SK-N-SH (cell line): Measurements from ENCODE around the gene KRTAP12-2. TPM values are rescaled to one million over a fixed set of nuclear protein-coding genes. Genes with fewer than 3 reads are reported as not detected.

ENCODE experiments used
- CTCF ChIA-PET: fragments of 300-600, 350-600 bp; formaldehyde crosslinking; extraction: SDS; loops from one replicate; lab custom pipeline; 2021; lab: Yijun Ruan, JAX
- POLR2A ChIA-PET: fragments of 350-600 bp; sonication (Branson Sonifier 250); formaldehyde crosslinking; extraction: SDS; loops from one replicate; lab custom pipeline; 2020; ENCODE audit warnings: antibody characterized with exemption, inconsistent platforms; lab: Yijun Ruan, JAX
- DNase-seq: peaks from one replicate; pipeline ENCODE4 v3.0.0; 2012
- H2AFZ ChIP-seq: fragments of 200-600 bp; sonication (generic); 2 replicates; pipeline ENCODE4 v1.8.1; 2016; ENCODE audit warnings: antibody characterized with exemption, mild to moderate bottlenecking, low read depth
- H3F3A ChIP-seq: fragments of 200-600 bp; sonication (generic); replicated peaks from 2 replicates; pipeline ENCODE3; 2016; ENCODE audit warnings: antibody characterized with exemption, mild to moderate bottlenecking; ENCODE audit not compliant: insufficient read depth
- H3K27ac ChIP-seq, 2 experiments: fragments of 200-500 bp in 1 of 2; fragments of 200-600 bp in 1 of 2; sonication (Bioruptor generic) in 1 of 2; sonication (generic), shearing (Covaris generic) in 1 of 2; 2 replicates each; pipeline versions ENCODE4 v1.5.1 to v1.6.1; 2014 to 2016; ENCODE audit warnings: low read depth in 2 of 2, inconsistent platforms in 1 of 2, low read length in 1 of 2, mild to moderate bottlenecking in 1 of 2, mixed read lengths in 1 of 2
- H3K27me3 ChIP-seq: fragments of 200-600 bp; sonication (generic), shearing (Covaris generic); 2 replicates; pipeline ENCODE4 v1.6.1; 2016; ENCODE audit warnings: mixed run types; ENCODE audit not compliant: insufficient read depth
- H3K36me3 ChIP-seq, 2 experiments: fragments of 200-500 bp in 1 of 2; fragments of 200-600 bp in 1 of 2; sonication (Bioruptor generic) in 1 of 2; sonication (generic) in 1 of 2; replicated peaks in 1 of 2; 2 replicates each; pipeline versions ENCODE3 to v1.5.1; 2014 to 2016; ENCODE audit warnings: low read length in 1 of 2, mild to moderate bottlenecking in 1 of 2; ENCODE audit not compliant: insufficient read depth in 2 of 2, control insufficient read depth in 1 of 2
- H3K4me1 ChIP-seq, 2 experiments: fragments of 200-500 bp in 1 of 2; fragments of 200-600 bp in 1 of 2; sonication (Bioruptor generic) in 1 of 2; sonication (generic), shearing (Covaris generic) in 1 of 2; 2 replicates each; pipeline versions ENCODE4 v1.5.1 to v1.6.1; 2014 to 2016; ENCODE audit warnings: low read depth in 1 of 2, low read length in 1 of 2, mixed run types in 1 of 2; ENCODE audit not compliant: insufficient read depth in 2 of 2, control insufficient read depth in 1 of 2
- H3K4me2 ChIP-seq: fragments of 200-600 bp; sonication (generic), shearing (Covaris generic); 2 replicates; pipeline ENCODE4 v1.6.1; 2017; ENCODE audit warnings: mixed run types
- H3K4me3 ChIP-seq, 2 experiments: fragments of 200-500 bp in 1 of 2; fragments of 200-600 bp in 1 of 2; sonication (Bioruptor generic) in 1 of 2; sonication (generic), shearing (Covaris generic) in 1 of 2; 2 replicates each; pipeline versions ENCODE4 v1.5.1 to v1.8.1; 2014 to 2016; ENCODE audit warnings: low read depth in 2 of 2, inconsistent platforms in 1 of 2, low read length in 1 of 2, mild to moderate bottlenecking in 1 of 2, mixed read lengths in 1 of 2, moderate library complexity in 1 of 2
- H3K79me2 ChIP-seq: fragments of 200-600 bp; sonication (generic); 2 replicates; pipeline ENCODE4 v1.8.1; 2017; ENCODE audit warnings: mild to moderate bottlenecking; ENCODE audit not compliant: insufficient read depth
- H3K9ac ChIP-seq: fragments of 200-600 bp; sonication (generic); 2 replicates; pipeline ENCODE4 v1.6.1; 2017; ENCODE audit warnings: mixed run types
- H3K9me2 ChIP-seq: fragments of 200-600 bp; sonication (generic); 2 replicates; pipeline ENCODE4 v1.6.1; 2017; ENCODE audit warnings: mixed run types
- H3K9me3 ChIP-seq: fragments of 200-600 bp; sonication (generic); 2 replicates; pipeline ENCODE4 v1.6.1; 2017; ENCODE audit warnings: mixed run types, mild to moderate bottlenecking, moderate library complexity
- H4K20me1 ChIP-seq: fragments of 200-600 bp; sonication (generic); 2 replicates; pipeline ENCODE4 v1.6.1; 2017; ENCODE audit warnings: mild to moderate bottlenecking, mixed run types; ENCODE audit not compliant: insufficient read depth
- CHD2 ChIP-seq: fragments of 150-350 bp; IDR thresholded peaks from 2 replicates; pipeline ENCODE4 v1.6.1; 2018; ENCODE audit warnings: low read length; ENCODE audit not compliant: partially characterized antibody
- ELF1 ChIP-seq: IDR thresholded peaks from 2 replicates; pipeline ENCODE4 v1.4.0; 2012
- EP300 ChIP-seq, 2 experiments: IDR thresholded peaks; 2 replicates each; pipeline versions ENCODE4 v1.4.0 to v1.6.1; 2012; ENCODE audit warnings: borderline replicate concordance in 1 of 2, low read depth in 1 of 2, low read length in 1 of 2
- FOXJ3 ChIP-seq: sonication (generic); formaldehyde crosslinking; IDR thresholded peaks from 2 replicates; pipeline ENCODE4 v1.5.1; 2020; ENCODE audit warnings: mild to moderate bottlenecking, missing genetic modification reagents
- FOXM1 ChIP-seq: IDR thresholded peaks from 2 replicates; pipeline ENCODE4 v1.4.0; 2012; ENCODE audit warnings: low read depth, mild to moderate bottlenecking
- GATA2 ChIP-seq: sonication (generic); formaldehyde crosslinking; IDR thresholded peaks from 2 replicates; pipeline ENCODE4 v1.5.0; 2020; ENCODE audit warnings: mild to moderate bottlenecking, missing genetic modification reagents
- JUND ChIP-seq: IDR thresholded peaks from 2 replicates; pipeline ENCODE4 v1.4.0; 2012
- MXI1 ChIP-seq: IDR thresholded peaks from 2 replicates; pipeline ENCODE4 v1.6.1; 2012; ENCODE audit warnings: mild to moderate bottlenecking, low read depth, low read length, improper control_type of control experiment
- NRF1 ChIP-seq: IDR thresholded peaks from 2 replicates; pipeline ENCODE4 v1.6.1; 2012; ENCODE audit warnings: low read depth, mild to moderate bottlenecking, low read length
- PBX3 ChIP-seq: IDR thresholded peaks from 2 replicates; pipeline ENCODE4; 2012
- POLR2AphosphoS5 ChIP-seq: IDR thresholded peaks from 2 replicates; pipeline ENCODE4 v1.6.1; 2012; ENCODE audit warnings: low read depth, low read length
- RCOR1 ChIP-seq: fragments of 150-350 bp; IDR thresholded peaks from 2 replicates; pipeline ENCODE4 v1.6.1; 2017; ENCODE audit warnings: antibody characterized with exemption, low read length
- REST ChIP-seq: IDR thresholded peaks from 2 replicates; pipeline ENCODE4 v1.6.1; 2012; ENCODE audit warnings: mild to moderate bottlenecking, low read depth, low read length, moderate library complexity
- SMC3 ChIP-seq: IDR thresholded peaks from 2 replicates; pipeline ENCODE4 v1.6.1; 2012; ENCODE audit warnings: low read depth, low read length, improper control_type of control experiment
- TCF12 ChIP-seq: IDR thresholded peaks from 2 replicates; pipeline ENCODE4 v1.4.0; 2012
- TEAD4 ChIP-seq: IDR thresholded peaks from 2 replicates; pipeline ENCODE4 v1.4.0; 2012; ENCODE audit warnings: mild to moderate bottlenecking, borderline replicate concordance; ENCODE audit not compliant: insufficient read depth
- WGBS: methylation state at CpG from one replicate; pipeline ENCODE4 v1.1.6; 2017; ENCODE audit warnings: low lambda C conversion rate; 5-methylcytosine and 5-hydroxymethylcytosine counted together
- polyA plus RNA-seq, 3 experiments: library from polyadenylated mRNA; depleted of rRNA; stranded (reverse); fragments of >200 nt; gene quantifications; 2 replicates each; pipeline ENCODE4 v1.2.3, GENCODE V29; 2012
- TF ChIP-seq, protein P1 (sequence below): IDR thresholded peaks from 2 replicates; pipeline ENCODE4 v1.4.0; 2012; ENCODE audit warnings: low read depth, borderline replicate concordance
- TF ChIP-seq, protein P2 (sequence below): fragments of 150-350 bp; IDR thresholded peaks from 2 replicates; pipeline ENCODE4 v1.6.1; 2017; ENCODE audit warnings: antibody characterized with exemption, low read length, low read depth, borderline replicate concordance
- TF ChIP-seq, protein P3 (sequence below): fragments of 150-350 bp; IDR thresholded peaks from 2 replicates; pipeline ENCODE4 v1.6.1; 2016; ENCODE audit warnings: mild to moderate bottlenecking, low read depth, low read length

The KRTAP12-2 gene
- not detected in 2 replicates for polyA plus RNA-seq (2012; rRNA removed)
- polyA plus RNA-seq (2012; cell fraction: cytosol; rRNA removed): not detected in 2 replicates
- not detected in 2 replicates for polyA plus RNA-seq (2012; cell fraction: nucleus; rRNA removed)

- no peaks in the 10 kb centered on the region for H4K20me1 ChIP-seq
- 13% methylated on average over 8 of the region's 19 CpGs for WGBS
- H3K36me3 ChIP-seq: no peaks in the 10 kb centered on the region
- ChIA-PET CTCF (interaction anchor here (0.7 kb wide), 1 partner anchor 367 kb away, joined by 3 read pairs; no protein-coding TSS in a partner anchor), POLR2A (no interaction called here)
- H3K9me3 ChIP-seq: 0 out of 2 replicates have a peak, but pooled peaks cover 3% of the 10 kb centered on the region
- no peak within 1 kb of the TSS for H3K4me2 ChIP-seq
- no peaks in the 10 kb centered on the region for H3K79me2 ChIP-seq
- no peak for DNase-seq
- 0 out of 2 replicates have a peak, but pooled peaks cover 4% of the 10 kb centered on the region for H3K9me2 ChIP-seq
- H3F3A ChIP-seq: no peaks in the 10 kb centered on the region
- no peaks in the 10 kb centered on the region; the same call in 1 of the 2 replicates for H3K27me3 ChIP-seq
- H3K9ac ChIP-seq: no peak within 1 kb of the TSS
- H2AFZ ChIP-seq: no peak within 1 kb of the TSS
- no peak for TF ChIP-seq JUND
- TF ChIP-seq FOXJ3 (CRISPR knock-in tag): no peak
- TF ChIP-seq, protein P1, sequence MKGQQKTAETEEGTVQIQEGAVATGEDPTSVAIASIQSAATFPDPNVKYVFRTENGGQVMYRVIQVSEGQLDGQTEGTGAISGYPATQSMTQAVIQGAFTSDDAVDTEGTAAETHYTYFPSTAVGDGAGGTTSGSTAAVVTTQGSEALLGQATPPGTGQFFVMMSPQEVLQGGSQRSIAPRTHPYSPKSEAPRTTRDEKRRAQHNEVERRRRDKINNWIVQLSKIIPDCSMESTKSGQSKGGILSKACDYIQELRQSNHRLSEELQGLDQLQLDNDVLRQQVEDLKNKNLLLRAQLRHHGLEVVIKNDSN: no peak
- TF ChIP-seq FOXM1: no peak
- no peak for TF ChIP-seq TCF12
- TF ChIP-seq SMC3: no peak
- TF ChIP-seq RCOR1: no peak
- no peak for TF ChIP-seq PBX3
- TF ChIP-seq ELF1: no peak
- TF ChIP-seq POLR2AphosphoS5: no peak
- H3K4me3 ChIP-seq: no peak within 1 kb of the TSS
- H3K4me1 ChIP-seq: peaks cover 0 to 3% of the 10 kb centered on the region in 2 experiments; a peak in 1 of 4 replicates
- H3K27ac ChIP-seq: no peak within 1 kb of the TSS
Observed at GRCh38 chr21:44666401-44667320, at the start of gene KRTAP12-2. KRTAP12-2 (minus strand) TSS chr21:44666927; CDS start chr21:44666886, 41 bp downstream.

DNA sequence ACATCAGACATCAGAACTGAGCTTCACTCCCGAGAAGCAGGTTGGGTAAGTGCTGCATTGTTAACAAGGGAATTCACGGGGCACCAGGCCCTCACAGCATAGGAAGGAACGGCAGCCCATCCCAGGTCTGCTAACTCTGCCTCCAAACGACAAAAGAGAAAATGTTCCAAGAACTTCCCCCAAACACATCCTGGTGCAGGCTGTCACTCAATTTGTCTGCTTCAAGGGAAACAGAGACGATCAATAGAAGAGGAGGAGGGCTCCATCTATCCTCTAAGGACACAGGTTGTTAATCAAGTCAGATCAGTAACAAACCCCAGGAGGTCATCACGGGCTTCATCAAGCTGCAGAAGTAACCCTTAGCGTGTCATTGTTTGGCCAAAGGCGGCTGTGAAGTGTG lies 48.2 kb upstream of the KRTAP12-2 start:
- Histone ChIP-seq H3K36me3 (no peaks in the 10 kb centered on the region), H3K9me2 (no peaks in the 10 kb centered on the region), H3K27ac (no peak overlapping the region), H3F3A (no peaks in the 10 kb centered on the region), H3K79me2 (no peaks in the 10 kb centered on the region), H3K4me1 (no peaks in the 10 kb centered on the region; a peak in 1 of 4 replicates), H3K4me2 (no peak overlapping the region), H3K27me3 (peaks cover 57% of the 10 kb centered on the region), H3K9me3 (no peaks in the 10 kb centered on the region), H3K9ac (no peak overlapping the region), H3K4me3 (no peak overlapping the region), H2AFZ (no peak overlapping the region), H4K20me1 (no peaks in the 10 kb centered on the region)
- CTCF ChIA-PET: interaction anchor here (0.7 kb wide), 1 partner anchor 205 kb away, joined by 3 read pairs; no protein-coding TSS in a partner anchor
- 4% methylated on average over 8 of the region's 8 CpGs for WGBS
- POLR2A ChIA-PET: no interaction called here
- DNase-seq: peak; percentile 2
- no peak for TF ChIP-seq FOXM1
- no peak for TF ChIP-seq REST
- TF ChIP-seq MXI1: no peak
- no peak for TF ChIP-seq EP300 (IDR thresholded peaks at IDR 0.05; ENCODE audit: borderline replicate concordance in 1 of 2, low read depth in 1 of 2, low read length in 1 of 2)
- no peak for TF ChIP-seq NRF1
- TF ChIP-seq, protein P2, sequence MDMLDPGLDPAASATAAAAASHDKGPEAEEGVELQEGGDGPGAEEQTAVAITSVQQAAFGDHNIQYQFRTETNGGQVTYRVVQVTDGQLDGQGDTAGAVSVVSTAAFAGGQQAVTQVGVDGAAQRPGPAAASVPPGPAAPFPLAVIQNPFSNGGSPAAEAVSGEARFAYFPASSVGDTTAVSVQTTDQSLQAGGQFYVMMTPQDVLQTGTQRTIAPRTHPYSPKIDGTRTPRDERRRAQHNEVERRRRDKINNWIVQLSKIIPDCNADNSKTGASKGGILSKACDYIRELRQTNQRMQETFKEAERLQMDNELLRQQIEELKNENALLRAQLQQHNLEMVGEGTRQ: no peak
- no peak for TF ChIP-seq TCF12
- TF ChIP-seq ELF1: no peak
- no peak for TF ChIP-seq CHD2
- no peak for TF ChIP-seq GATA2 (CRISPR knock-in tag)
- TF ChIP-seq, protein P3, sequence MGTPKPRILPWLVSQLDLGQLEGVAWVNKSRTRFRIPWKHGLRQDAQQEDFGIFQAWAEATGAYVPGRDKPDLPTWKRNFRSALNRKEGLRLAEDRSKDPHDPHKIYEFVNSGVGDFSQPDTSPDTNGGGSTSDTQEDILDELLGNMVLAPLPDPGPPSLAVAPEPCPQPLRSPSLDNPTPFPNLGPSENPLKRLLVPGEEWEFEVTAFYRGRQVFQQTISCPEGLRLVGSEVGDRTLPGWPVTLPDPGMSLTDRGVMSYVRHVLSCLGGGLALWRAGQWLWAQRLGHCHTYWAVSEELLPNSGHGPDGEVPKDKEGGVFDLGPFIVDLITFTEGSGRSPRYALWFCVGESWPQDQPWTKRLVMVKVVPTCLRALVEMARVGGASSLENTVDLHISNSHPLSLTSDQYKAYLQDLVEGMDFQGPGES: no peak
- no peak for TF ChIP-seq TEAD4
